ENCODE results near the gene DXO.

- TF ChIP-seq EZH2 (IDR thresholded peaks at IDR 0.05; ENCODE audit: borderline replicate concordance, low read depth, low read length, severe bottlenecking) (no peak), CTCF (IDR thresholded peaks at IDR 0.05; ENCODE audit: borderline replicate concordance, extremely low read depth, low read length, poor library complexity, severe bottlenecking) (no peak)
These were observed 892 bp upstream of the DXO start for GRCh38 chr6:31972709-31973350.
